Measurements from ENCODE around the gene DUSP9. TPM values are rescaled to one million over a fixed set of nuclear protein-coding genes. Genes with fewer than 3 reads are reported as not detected.
"Not testable (repeated sequence)": the region's sequence is repeated elsewhere in the genome, so short reads cannot be mapped to it uniquely, and the experiment has no call there.

The DUSP9 gene
- total RNA-seq, 2 donors from 2014 or later: not detected

GRCh38 chrX:153697924-153698865, 51.2 kb downstream of the DUSP9 start:
- TF ChIP-seq POLR2A (IDR thresholded peaks at IDR 0.05): no peak
- TF ChIP-seq, protein P1, sequence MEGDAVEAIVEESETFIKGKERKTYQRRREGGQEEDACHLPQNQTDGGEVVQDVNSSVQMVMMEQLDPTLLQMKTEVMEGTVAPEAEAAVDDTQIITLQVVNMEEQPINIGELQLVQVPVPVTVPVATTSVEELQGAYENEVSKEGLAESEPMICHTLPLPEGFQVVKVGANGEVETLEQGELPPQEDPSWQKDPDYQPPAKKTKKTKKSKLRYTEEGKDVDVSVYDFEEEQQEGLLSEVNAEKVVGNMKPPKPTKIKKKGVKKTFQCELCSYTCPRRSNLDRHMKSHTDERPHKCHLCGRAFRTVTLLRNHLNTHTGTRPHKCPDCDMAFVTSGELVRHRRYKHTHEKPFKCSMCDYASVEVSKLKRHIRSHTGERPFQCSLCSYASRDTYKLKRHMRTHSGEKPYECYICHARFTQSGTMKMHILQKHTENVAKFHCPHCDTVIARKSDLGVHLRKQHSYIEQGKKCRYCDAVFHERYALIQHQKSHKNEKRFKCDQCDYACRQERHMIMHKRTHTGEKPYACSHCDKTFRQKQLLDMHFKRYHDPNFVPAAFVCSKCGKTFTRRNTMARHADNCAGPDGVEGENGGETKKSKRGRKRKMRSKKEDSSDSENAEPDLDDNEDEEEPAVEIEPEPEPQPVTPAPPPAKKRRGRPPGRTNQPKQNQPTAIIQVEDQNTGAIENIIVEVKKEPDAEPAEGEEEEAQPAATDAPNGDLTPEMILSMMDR (IDR thresholded peaks at IDR 0.05): no peak
- DNase-seq: no peak
- H3K4me3 ChIP-seq: no peak overlapping the region
- peaks cover 6% of the 10 kb centered on the region for H3K4me1 ChIP-seq
- no peak overlapping the region for H3K27ac ChIP-seq
- no peak for ATAC-seq
- 95 to 96% methylated on average over 5 to 9 of the region's 16 CpGs for WGBS, 2 donors
- no peaks in the 10 kb centered on the region for H3K9me3 ChIP-seq
- no peaks in the 10 kb centered on the region for H3K27me3 ChIP-seq
- H3K36me3 ChIP-seq (replicated peaks in 1 of 2; ENCODE audit: insufficient read depth in 1 of 2, low read depth in 2 of 2): no peaks in the 10 kb centered on the region
- intact Hi-C loops (cut with DNase I): no loop called here

- H3K4me3 ChIP-seq; H3K9me3 ChIP-seq; H3K36me3 ChIP-seq (replicated peaks in 1 of 2; ENCODE audit: insufficient read depth in 1 of 2, low read depth in 2 of 2); DNase-seq; intact Hi-C loops (cut with DNase I); H3K27me3 ChIP-seq; H3K4me1 ChIP-seq; ATAC-seq: not testable (repeated sequence)
- 75 to 100% methylated on average over 1 to 7 of the region's 16 CpGs for WGBS, 2 donors
- peak overlapping the region in 2 of 4 donors; percentile 21 to 47 for H3K27ac ChIP-seq
Observed at GRCh38 chrX:153699210-153699783, 52.3 kb downstream of the DUSP9 start.

- DNase-seq: peak in 3 of 4 donors; percentile 28 to 48 (median 48)
- H3K9me3 ChIP-seq; intact Hi-C loops (cut with DNase I); H3K4me3 ChIP-seq; H3K36me3 ChIP-seq (replicated peaks in 1 of 2; ENCODE audit: insufficient read depth in 1 of 2, low read depth in 2 of 2); H3K4me1 ChIP-seq; H3K27me3 ChIP-seq: not testable (repeated sequence)
- peak; percentile 34 for ATAC-seq
- 50% methylated on average over 14 of the region's 18 CpGs; no CpG with 5 or more reads in 1 of the 2 donors for WGBS, 2 donors
- peak overlapping the region in 2 of 4 donors; percentile 21 to 47 for H3K27ac ChIP-seq
Observed at GRCh38 chrX:153699784-153700371, 52.9 kb downstream of the DUSP9 start.

DNA sequence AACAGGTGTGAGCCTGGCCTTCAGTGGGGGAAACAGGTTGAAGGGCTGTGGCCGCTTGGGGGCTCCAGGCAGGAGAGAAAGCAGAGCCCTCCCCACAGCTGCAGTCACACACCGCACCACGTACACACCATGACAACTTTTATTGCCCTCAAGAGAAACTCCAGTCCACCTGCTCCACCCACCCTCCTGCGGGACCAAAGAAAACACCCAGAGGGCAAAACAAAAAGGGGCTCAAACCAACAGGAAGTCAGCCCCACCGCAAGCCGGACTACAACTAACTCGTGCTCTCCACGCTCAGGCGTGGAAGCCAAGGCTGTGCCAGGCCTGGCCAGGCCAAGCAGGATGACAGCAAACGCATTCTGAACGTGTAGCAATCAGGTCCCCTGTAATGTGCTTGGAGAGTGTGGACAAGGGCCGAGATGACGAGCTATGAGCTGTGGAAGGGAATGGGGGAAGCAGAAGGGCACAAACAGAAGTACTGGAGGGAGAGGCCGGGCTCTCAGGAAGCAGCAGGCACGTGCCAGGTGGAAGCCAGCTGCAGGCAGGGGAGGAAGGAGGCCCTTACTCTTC, 53.5 kb downstream of the DUSP9 start:
- 75 to 89% methylated on average over 9 to 14 of the region's 15 CpGs for WGBS, 2 donors
- H3K27me3 ChIP-seq: no peaks in the 10 kb centered on the region
- H3K9me3 ChIP-seq: no peaks in the 10 kb centered on the region
- intact Hi-C loops (cut with DNase I): no loop called here
- no peak for TF ChIP-seq POLR2A (IDR thresholded peaks at IDR 0.05)
- TF ChIP-seq, protein P1 (IDR thresholded peaks at IDR 0.05): no peak
- ATAC-seq: no peak
- H3K36me3 ChIP-seq (replicated peaks in 1 of 2; ENCODE audit: insufficient read depth in 1 of 2, low read depth in 2 of 2): no peaks in the 10 kb centered on the region
- H3K27ac ChIP-seq: peak overlapping the region in 2 of 4 donors; percentile 4 to 47
- H3K4me3 ChIP-seq: no peak overlapping the region
- peaks cover 9% of the 10 kb centered on the region for H3K4me1 ChIP-seq
- no peak for DNase-seq

Small RNAs within 50 kb of the gene (small RNA-seq; reads per million reads assigned to genes)
- gene RN7SL687P: not detected

Other genes with a start within 250 kb of the DUSP9 start
- not detected for gene PNMA6E, start 245.9 kb upstream of the DUSP9 start, total RNA-seq
- under 1 TPM; 0.33 to 0.78 TPM for gene ZFP92, start 235.7 kb upstream of the DUSP9 start, total RNA-seq
- gene TREX2, start 201.1 kb upstream of the DUSP9 start, total RNA-seq: 1 to 10 TPM; 1.0 to 1.6 TPM
- 10 to 100 TPM in 1 of 2 donors, 1 to 10 TPM in 1; 3.1 to 38.2 TPM for gene HAUS7, start 176.6 kb upstream of the DUSP9 start, total RNA-seq
- gene BGN, start 152.2 kb upstream of the DUSP9 start, total RNA-seq: 10 to 100 TPM; 30.7 to 34.0 TPM
- not detected for gene ATP2B3, start 129.6 kb upstream of the DUSP9 start, total RNA-seq
- gene CCNQ, start 48.1 kb upstream of the DUSP9 start, total RNA-seq: 10 to 100 TPM in 1 of 2 donors, 1 to 10 TPM in 1; 8.6 to 23.9 TPM
- not detected for gene PNCK, start 26.6 kb downstream of the DUSP9 start, total RNA-seq
- 10 to 100 TPM; 11.7 to 18.5 TPM for gene SLC6A8, start 40.7 kb downstream of the DUSP9 start, total RNA-seq
- gene BCAP31, start 77.2 kb downstream of the DUSP9 start, total RNA-seq: 10 to 100 TPM; 64.6 TPM
- 10 to 100 TPM; 11.2 to 31.6 TPM for gene ABCD1, start 77.7 kb downstream of the DUSP9 start, total RNA-seq
- 10 to 100 TPM in 1 of 2 donors, 1 to 10 TPM in 1; 4.2 to 13.2 TPM for gene PLXNB3, start 117.0 kb downstream of the DUSP9 start, total RNA-seq
- not detected for gene SRPK3, start 133.8 kb downstream of the DUSP9 start, total RNA-seq
- 10 to 100 TPM; 25.2 to 27.7 TPM for gene IDH3G, start 147.2 kb downstream of the DUSP9 start, total RNA-seq
- gene SSR4, start 147.5 kb downstream of the DUSP9 start, total RNA-seq: 100 to 1,000 TPM; 115 to 238 TPM
- gene PDZD4, start 183.3 kb downstream of the DUSP9 start, total RNA-seq: 1 to 10 TPM; 1.6 to 2.6 TPM
- gene L1CAM, start 239.0 kb downstream of the DUSP9 start, total RNA-seq: 1 to 10 TPM; 1.8 to 7.9 TPM

Data from body of pancreas (tissue), 4 donors.